ENCODE results near the gene CDK4.

DNA sequence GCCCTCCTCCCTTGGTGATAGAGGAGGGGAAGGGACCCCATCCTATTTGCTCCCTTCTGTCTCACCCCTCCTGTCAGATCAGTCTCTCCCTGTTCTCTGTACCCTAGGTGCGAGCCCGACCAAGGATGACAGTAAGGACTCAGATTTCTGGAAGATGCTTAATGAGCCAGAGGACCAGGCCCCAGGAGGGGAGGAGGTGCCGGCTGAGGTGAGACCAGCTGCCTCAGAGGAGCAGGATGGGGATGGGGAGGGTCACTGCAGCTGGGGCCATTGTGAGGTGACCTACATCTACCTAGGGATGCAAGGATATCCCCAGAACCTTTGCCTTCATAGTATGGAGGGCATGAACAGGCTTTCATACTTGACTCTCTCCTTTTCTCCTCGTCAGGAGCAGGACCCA is 35.8 kb downstream of the CDK4 start:
- TF ChIP-seq TAF1 (IDR thresholded peaks at IDR 0.05; ENCODE audit: borderline replicate concordance, low read depth, low read length): no peak
- no peak for TF ChIP-seq POLR2A (IDR thresholded peaks at IDR 0.05; ENCODE audit: low read depth, low read length)
